Astrocyte (in vitro differentiated cells and primary cell): ENCODE data around the gene ASCC3. TPM values are rescaled to one million over a fixed set of nuclear protein-coding genes. Genes with fewer than 3 reads are reported as not detected.

Experiments
- DNase-seq: peaks from one replicate; pipeline ENCODE4 v3.0.0-alpha.2; 2010; ENCODE audit warnings: low read depth
- FAIRE-seq: peaks from 2 replicates; lab custom pipeline; 2011; peaks lifted over from hg19 to GRCh38; lab: Jason Lieb, UNC
- H2AFZ ChIP-seq: 2 replicates; pipeline ENCODE4 v1.6.0; 2012; ENCODE audit warnings: low read depth, low read length, inconsistent platforms
- H3K27ac ChIP-seq: 2 replicates; pipeline ENCODE4 v1.5.1; 2011; ENCODE audit warnings: low read depth, low read length, inconsistent platforms
- H3K27me3 ChIP-seq: 2 replicates; pipeline ENCODE4 v1.6.0; 2011; ENCODE audit warnings: low read length, inconsistent platforms; ENCODE audit not compliant: insufficient read depth
- H3K36me3 ChIP-seq: 2 replicates; pipeline ENCODE4 v1.5.1; 2011; ENCODE audit warnings: low read length, inconsistent platforms; ENCODE audit not compliant: insufficient read depth
- H3K4me1 ChIP-seq: 2 replicates; pipeline ENCODE4 v1.5.1; 2011; ENCODE audit warnings: low read length, inconsistent platforms; ENCODE audit not compliant: insufficient read depth
- H3K4me2 ChIP-seq: 2 replicates; pipeline ENCODE4 v1.6.0; 2012; ENCODE audit warnings: low read length, inconsistent platforms
- H3K4me3 ChIP-seq: 2 replicates; pipeline ENCODE4 v1.5.1; 2011; ENCODE audit warnings: low read depth, mild to moderate bottlenecking, low read length, inconsistent platforms; ENCODE audit not compliant: insufficient read depth
- H3K79me2 ChIP-seq: 2 replicates; pipeline ENCODE4 v1.6.0; 2012; ENCODE audit warnings: mild to moderate bottlenecking, low read length, inconsistent platforms; ENCODE audit not compliant: insufficient read depth
- H3K9ac ChIP-seq: 2 replicates; pipeline ENCODE4 v1.6.0; 2012; ENCODE audit warnings: mild to moderate bottlenecking, low read length, inconsistent platforms
- H3K9me3 ChIP-seq: 2 replicates; pipeline ENCODE4 v1.5.1; 2012; ENCODE audit warnings: low read depth, mild to moderate bottlenecking, low read length, inconsistent platforms; ENCODE audit not compliant: insufficient read depth
- H4K20me1 ChIP-seq: 2 replicates; pipeline ENCODE4 v1.6.0; 2012; ENCODE audit warnings: low read length, inconsistent platforms; ENCODE audit not compliant: insufficient read depth
- H3K27ac Mint-ChIP-seq: one replicate; pipeline ENCODE4 v1.8.0; 2021; ENCODE audit warnings: mild to moderate bottlenecking, mixed read lengths; ENCODE audit not compliant: unreplicated experiment
- H3K27me3 Mint-ChIP-seq: one replicate; pipeline ENCODE4 v1.8.0; 2021; ENCODE audit warnings: low read depth, mixed read lengths; ENCODE audit not compliant: unreplicated experiment
- H3K36me3 Mint-ChIP-seq: one replicate; pipeline ENCODE4 v1.8.0; 2021; ENCODE audit warnings: low read depth, mixed read lengths; ENCODE audit not compliant: unreplicated experiment
- H3K4me1 Mint-ChIP-seq: one replicate; pipeline ENCODE4 v1.8.0; 2021; ENCODE audit warnings: low read depth, mixed read lengths; ENCODE audit not compliant: unreplicated experiment
- H3K4me3 Mint-ChIP-seq: one replicate; pipeline ENCODE4 v1.8.0; 2021; ENCODE audit warnings: mild to moderate bottlenecking, moderate library complexity, mixed read lengths; ENCODE audit not compliant: unreplicated experiment
- H3K9me3 Mint-ChIP-seq: one replicate; pipeline ENCODE4 v1.8.0; 2021; ENCODE audit warnings: mild to moderate bottlenecking, mixed read lengths; ENCODE audit not compliant: unreplicated experiment
- CTCF ChIP-seq: IDR thresholded peaks from 2 replicates; pipeline ENCODE4 v1.5.1; 2011; ENCODE audit warnings: low read depth, mild to moderate bottlenecking, inconsistent platforms, low read length, moderate library complexity; ENCODE audit not compliant: insufficient read depth
- EZH2 ChIP-seq: IDR thresholded peaks from 2 replicates; pipeline ENCODE4 v1.6.1; 2012; ENCODE audit warnings: mild to moderate bottlenecking, low read length, inconsistent platforms; ENCODE audit not compliant: insufficient read depth
- total RNA-seq: library from RNA; stranded (reverse); gene quantifications from 2 replicates; pipeline ENCODE4 v1.2.1, GENCODE V29; 2021

ASCC3 gene
- total RNA-seq, 1 donor from 2014 or later, result 138 TPM

GRCh38 chr6:100753421-100753820 is 127.7 kb downstream of the ASCC3 start:
- H2AFZ ChIP-seq, result no peak overlapping the region
- H3K9me3 ChIP-seq, result no peaks in the 10 kb centered on the region
- H3K4me3 Mint-ChIP-seq, result no peak overlapping the region
- H3K4me2 ChIP-seq, result no peak overlapping the region
- H3K4me3 ChIP-seq, result no peak overlapping the region
- H3K27me3 Mint-ChIP-seq, result no peaks in the 10 kb centered on the region
- H3K27ac ChIP-seq, result no peak overlapping the region
- TF ChIP-seq CTCF, result no peak
- no peak for TF ChIP-seq EZH2
- H3K36me3 ChIP-seq, result no peaks in the 10 kb centered on the region
- FAIRE-seq (no peak), DNase-seq (no peak)
- H3K4me1 ChIP-seq, result no peaks in the 10 kb centered on the region
- no peaks in the 10 kb centered on the region for H3K9me3 Mint-ChIP-seq
- H3K27me3 ChIP-seq, result no peaks in the 10 kb centered on the region
- H3K36me3 Mint-ChIP-seq, result peaks cover 14% of the 10 kb centered on the region
- H3K79me2 ChIP-seq, result no peaks in the 10 kb centered on the region
- peaks cover 6% of the 10 kb centered on the region for H3K4me1 Mint-ChIP-seq
- H3K27ac Mint-ChIP-seq, result no peak overlapping the region
- H3K9ac ChIP-seq, result no peak overlapping the region
- peaks cover 9% of the 10 kb centered on the region for H4K20me1 ChIP-seq

DNA sequence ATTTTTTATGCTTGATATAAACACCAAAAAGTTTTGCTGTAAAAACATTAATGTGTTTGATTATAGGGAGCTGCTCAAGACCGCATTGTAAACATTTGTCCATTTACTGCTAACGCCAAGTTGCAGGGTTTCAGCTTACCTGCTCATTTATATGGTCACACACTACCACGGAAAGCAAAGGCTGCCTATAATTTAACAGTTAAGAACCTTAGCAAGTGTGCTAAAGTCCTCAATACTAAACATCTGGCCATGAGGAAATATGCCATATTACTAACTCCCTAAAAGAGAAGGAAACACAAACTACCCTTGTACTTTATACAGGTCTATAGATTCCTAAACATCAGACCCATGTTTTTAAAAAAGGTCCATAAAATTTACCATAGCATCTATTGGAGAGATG is 129.5 kb downstream of the ASCC3 start:
- H2AFZ ChIP-seq, result no peak overlapping the region
- H3K27ac Mint-ChIP-seq, result no peak overlapping the region
- H3K4me2 ChIP-seq, result no peak overlapping the region
- no peaks in the 10 kb centered on the region for H3K4me1 ChIP-seq
- no peaks in the 10 kb centered on the region for H3K9me3 ChIP-seq
- no peaks in the 10 kb centered on the region for H3K9me3 Mint-ChIP-seq
- no peaks in the 10 kb centered on the region for H3K27me3 ChIP-seq
- DNase-seq (no peak), FAIRE-seq (no peak)
- no peak overlapping the region for H3K4me3 Mint-ChIP-seq
- no peaks in the 10 kb centered on the region for H3K79me2 ChIP-seq
- H3K4me1 Mint-ChIP-seq, result peaks cover 6% of the 10 kb centered on the region
- H3K4me3 ChIP-seq, result no peak overlapping the region
- peaks cover 10% of the 10 kb centered on the region for H3K36me3 Mint-ChIP-seq
- H3K27ac ChIP-seq, result no peak overlapping the region
- TF ChIP-seq EZH2 (no peak), CTCF (no peak)
- no peaks in the 10 kb centered on the region for H3K36me3 ChIP-seq
- no peak overlapping the region for H3K9ac ChIP-seq
- peaks cover 4% of the 10 kb centered on the region for H4K20me1 ChIP-seq
- no peaks in the 10 kb centered on the region for H3K27me3 Mint-ChIP-seq

- Histone ChIP-seq H3K4me1 (no peaks in the 10 kb centered on the region), H3K9ac (no peak overlapping the region), H3K9me3 (no peaks in the 10 kb centered on the region), H3K27me3 (no peaks in the 10 kb centered on the region), H3K36me3 (no peaks in the 10 kb centered on the region), H4K20me1 (peaks cover 5% of the 10 kb centered on the region), H2AFZ (no peak overlapping the region), H3K79me2 (no peaks in the 10 kb centered on the region), H3K4me3 (no peak overlapping the region), H3K4me2 (no peak overlapping the region), H3K27ac (no peak overlapping the region)
- Mint-ChIP-seq H3K4me3 (no peak overlapping the region), H3K9me3 (peaks cover 8% of the 10 kb centered on the region), H3K36me3 (peaks cover 26% of the 10 kb centered on the region), H3K4me1 (peaks cover 3% of the 10 kb centered on the region), H3K27ac (no peak overlapping the region), H3K27me3 (no peaks in the 10 kb centered on the region)
- DNase-seq, result no peak
- no peak for TF ChIP-seq CTCF
- no peak for TF ChIP-seq EZH2
- FAIRE-seq, result no peak
These were observed 135.6 kb downstream of the ASCC3 start for GRCh38 chr6:100745419-100746041.
